CD1c-positive myeloid dendritic cell (primary cell): Measurements from ENCODE around the gene SLC35G3.
A peak's percentile ranks its signal among the peaks of the same experiment; 100 is the strongest.
"Not testable (repeated sequence)": the region's sequence is repeated elsewhere in the genome, so short reads cannot be mapped to it uniquely, and the experiment has no call there.

Experiments used
- DNase-seq: peaks from one replicate; pipeline ENCODE4 v3.0.0-alpha.2; 2016; ENCODE audit errors: extremely low spot score

The SLC35G3 gene

DNA sequence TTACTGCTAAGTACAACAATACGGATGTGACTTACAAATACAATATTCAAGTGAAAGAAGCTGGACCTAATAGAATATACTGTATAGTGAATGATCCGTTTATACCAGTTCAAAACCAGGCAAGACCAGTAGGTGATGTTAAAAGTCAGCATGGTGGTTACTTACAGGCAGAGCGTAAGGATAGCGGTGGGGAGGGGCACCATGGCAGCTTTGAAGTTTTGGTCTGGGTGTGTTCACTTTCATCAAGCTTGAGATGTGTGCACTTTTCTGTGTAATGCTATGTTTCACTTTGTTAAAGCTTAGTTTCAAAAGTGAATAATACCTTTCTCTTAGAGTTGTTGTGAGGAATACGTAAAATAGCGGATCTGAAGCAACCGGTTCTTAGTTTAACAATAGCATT lies 16.5 kb upstream of the SLC35G3 start:
- DNase-seq, result no peak

DNA sequence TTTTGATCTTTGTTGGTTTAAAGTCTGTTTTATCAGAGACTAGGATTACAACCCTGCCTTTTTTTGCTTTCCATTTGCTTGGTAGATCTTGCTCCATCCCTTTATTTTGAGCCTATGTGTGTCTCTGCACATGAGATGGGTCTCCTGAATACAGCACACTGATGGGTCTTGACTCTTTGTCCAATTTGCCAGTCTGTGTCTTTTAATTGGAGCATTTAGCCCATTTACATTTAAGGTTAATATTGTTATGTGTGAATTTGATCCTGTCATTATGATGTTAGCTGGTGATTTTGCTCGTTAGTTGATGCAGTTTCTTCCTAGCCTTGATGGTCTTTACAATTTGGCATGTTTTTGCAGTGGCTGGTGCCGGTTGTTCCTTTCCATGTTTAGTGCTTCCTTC lies 8.4 kb upstream of the SLC35G3 start:
- not testable (repeated sequence) for DNase-seq

DNA sequence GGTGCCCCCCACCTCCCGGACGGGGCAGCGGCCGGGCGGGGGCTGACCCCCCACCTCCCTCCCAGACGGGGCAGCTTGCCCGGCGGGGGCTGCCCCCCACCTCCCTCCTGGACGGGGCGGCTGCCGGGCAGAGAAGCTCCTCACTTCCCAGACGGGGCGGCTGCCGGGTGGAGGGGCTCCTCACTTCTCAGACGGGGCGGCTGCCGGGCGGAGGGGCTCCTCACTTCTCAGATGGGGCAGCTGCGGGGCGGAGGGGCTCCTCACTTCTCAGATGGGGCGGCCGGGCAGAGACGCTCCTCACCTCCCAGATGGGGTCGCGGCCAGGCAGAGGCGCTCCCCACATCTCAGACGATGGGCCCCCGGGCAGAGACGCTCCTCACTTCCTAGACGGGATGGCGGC lies 869 bp upstream of the SLC35G3 start:
- not testable (repeated sequence) for DNase-seq

DNA sequence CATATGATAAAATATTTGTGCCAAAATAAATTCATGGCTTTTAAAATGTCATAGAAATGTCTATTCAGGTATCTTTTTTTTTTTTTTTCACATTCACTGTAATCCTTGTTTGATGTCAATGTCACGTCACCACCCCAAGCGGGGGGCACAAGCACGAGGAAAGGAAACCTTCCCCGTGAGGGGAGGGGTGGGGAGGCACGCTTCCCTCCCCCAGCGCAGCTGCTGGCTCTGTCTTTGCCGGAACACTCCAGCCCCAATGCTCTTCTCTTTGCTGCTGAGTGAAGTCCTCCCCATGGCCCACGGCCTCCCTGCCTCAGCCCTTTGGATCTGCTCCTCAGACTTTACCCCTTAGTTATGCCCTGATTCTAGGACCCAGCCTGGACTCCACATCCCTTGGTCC lies 1.5 kb downstream of the SLC35G3 start:
- no peak for DNase-seq

DNA sequence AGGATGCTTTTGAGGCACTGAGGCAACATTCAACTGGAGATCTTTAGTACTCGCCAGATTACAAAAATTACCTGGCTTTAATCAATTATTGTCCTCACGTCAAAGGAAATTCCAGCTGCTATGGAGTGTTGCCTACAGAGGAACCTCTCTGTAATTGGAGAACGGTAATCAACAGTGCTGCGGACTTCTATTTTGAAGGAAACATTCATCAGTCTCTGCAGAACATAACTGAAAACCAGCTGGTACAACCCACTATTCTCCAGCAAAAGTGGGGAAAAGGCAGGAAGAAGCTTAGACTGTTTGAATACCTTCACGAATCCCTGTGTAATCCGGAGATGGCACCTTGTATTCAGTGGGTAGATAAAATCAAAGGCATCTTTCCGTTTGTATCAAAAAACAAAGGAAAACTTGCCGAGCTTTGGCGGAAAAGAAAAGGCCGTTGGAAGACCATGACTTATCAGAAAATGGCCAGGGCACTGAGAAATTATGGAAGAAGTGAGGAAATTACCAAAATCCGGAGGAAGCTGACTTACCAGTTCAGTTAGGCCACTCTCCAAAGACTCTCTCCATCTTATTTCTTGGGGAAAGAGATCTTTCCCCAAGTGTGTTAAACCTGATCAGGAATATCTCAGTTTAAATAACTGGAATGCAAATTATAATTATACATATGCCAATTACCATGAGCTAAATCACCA lies 3.0 kb downstream of the SLC35G3 start:
- no peak for DNase-seq

DNA sequence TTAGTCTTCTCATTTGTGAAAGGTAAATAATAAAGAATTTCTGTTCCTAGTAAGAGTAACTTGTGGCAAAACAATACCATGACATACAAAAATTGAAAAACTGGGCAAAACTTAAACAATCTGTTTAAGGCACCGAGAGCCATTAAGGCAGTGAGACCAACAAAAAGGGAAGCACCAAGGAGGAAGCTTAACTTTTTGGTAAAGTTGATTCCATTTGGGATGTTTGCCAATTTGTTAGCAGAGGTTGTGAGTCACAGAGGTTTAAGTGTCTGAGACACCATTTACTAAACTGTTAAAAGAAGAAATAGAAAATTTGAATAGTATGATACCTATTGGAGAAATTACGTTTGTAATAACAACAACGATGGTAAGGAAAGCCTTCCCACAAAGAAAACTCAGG lies 4.9 kb downstream of the SLC35G3 start:
- peak; percentile 87 for DNase-seq

DNA sequence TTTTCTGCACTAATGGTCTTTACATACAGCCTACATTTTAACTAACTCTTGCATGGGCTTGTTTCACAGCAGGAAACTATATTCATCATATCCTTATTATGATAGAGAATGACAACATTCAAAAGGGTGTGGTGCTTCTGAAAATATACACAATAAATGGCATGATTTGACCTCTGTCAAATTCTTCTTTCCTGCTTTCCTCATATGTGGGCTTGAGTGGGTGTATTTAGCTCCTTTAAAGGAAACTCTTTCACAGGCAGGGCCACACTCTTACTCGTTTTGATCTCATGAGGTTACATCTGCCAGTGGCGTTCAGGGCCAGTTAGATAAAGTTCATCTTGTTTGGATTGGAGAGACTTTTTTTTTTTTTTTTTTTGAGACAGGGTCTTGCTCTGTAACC lies 6.1 kb downstream of the SLC35G3 start:
- peak; percentile 66 for DNase-seq

DNA sequence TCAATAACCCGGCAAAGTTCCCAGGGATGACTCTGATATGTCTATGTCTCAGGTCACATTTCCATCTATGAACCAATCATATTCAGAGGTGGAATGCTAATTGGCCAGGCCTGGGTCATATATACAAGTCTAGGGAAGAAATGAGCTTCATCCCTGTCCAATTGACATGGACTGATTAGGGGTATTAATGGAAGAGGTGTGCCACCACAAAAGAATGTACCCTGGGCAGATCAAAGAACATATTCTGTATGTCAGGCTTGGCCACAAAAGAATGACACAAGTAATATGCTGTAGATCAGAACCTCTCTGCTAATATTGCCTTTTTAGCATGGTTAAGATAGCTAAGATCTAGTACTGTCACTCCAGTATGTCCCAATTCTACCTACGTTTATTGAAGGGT lies 6.7 kb downstream of the SLC35G3 start:
- DNase-seq, result no peak

DNA sequence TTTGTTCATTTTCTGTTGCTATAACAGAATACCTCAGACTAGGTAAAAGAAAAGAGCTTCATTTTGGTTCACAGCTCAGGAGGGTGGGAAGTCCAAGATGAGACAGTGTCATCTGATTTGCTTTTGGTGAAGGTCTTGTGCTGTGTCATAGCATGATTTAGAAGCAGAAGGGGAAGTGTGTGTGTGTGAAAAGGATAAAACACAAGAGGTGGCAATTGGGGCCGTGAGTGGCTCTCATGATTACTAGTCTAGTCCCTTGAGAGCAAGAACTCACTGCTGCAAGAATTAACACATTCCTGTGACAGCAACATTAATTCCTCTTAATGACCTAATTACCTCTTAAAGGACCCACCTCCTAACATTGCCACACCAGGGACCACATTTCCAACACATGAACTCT lies 8.3 kb downstream of the SLC35G3 start:
- peak; percentile 72 for DNase-seq

DNA sequence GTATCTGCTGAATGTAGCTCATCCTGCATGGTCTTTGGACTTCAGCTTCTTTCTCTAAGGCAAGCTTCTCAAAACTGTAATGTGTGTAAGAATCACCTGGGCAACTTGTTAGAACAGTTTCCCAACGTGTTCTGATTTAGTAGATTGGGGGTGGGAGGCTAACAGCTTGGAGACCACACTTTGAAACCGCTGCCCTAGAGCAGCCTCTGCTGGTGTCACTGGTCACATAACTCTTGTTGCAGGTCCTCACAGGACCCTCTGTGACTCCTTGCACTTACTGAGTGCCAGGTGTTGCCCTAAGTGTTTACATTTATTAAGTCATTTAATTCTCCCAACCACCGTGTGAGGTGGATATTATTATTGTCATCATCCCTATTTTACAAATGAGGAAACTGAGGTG lies 9.9 kb downstream of the SLC35G3 start:
- DNase-seq, result no peak

DNA sequence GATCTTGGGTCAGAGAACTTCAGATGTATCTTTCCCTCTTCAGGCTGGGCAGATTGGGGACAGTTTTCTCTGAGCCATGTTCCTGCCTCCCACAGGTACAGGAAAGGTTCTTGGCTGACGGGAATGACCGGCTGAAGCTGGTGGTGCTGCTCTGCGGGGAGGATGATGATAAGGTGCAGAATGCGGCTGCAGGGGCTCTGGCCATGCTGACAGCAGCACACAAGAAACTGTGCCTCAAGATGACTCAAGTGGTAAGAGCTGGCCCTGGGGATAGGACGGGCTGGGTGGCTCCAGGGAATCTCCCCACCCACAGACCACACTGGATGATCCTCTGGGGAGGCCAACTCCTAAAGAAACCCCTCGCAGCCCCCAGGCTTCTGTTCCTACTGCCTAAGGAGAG lies 10.9 kb downstream of the SLC35G3 start:
- no peak for DNase-seq

DNA sequence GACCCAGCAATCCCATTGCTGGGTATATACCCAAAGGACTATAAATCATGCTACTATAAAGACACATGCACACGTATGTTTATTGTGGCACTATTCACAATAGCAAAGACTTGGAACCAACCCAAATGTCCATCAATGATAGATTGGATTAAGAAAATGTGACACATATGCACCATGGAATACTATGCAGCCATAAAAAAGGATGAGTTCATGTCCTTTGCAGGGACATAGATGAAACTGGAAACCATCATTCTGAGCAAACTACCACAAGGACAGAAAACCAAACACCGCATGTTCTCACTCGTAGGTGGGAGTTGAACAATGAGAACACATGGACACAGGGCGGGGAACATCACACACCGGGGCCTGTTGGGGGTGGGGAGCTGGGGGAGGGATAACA lies 14.8 kb downstream of the SLC35G3 start:
- DNase-seq, result not testable (repeated sequence)

DNA sequence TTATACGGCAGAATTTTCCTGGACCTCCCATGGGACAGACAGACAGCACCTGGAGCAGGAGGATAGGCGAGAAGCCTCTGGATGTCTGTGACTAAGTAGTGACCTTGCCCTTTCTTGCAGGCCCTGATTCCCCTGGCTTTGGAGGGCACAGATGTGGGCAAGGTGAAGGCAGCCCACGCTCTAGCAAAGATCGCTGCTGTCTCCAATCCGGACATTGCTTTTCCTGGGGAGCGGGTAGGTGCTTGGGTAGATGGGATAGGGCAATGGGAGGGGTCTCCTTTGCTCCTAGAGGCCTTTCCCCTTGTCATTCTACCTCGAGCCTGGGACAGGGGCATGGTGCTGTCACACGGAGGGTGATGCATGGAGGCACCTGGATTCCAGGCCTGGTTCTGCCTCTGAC lies 17.3 kb downstream of the SLC35G3 start:
- no peak for DNase-seq

DNA sequence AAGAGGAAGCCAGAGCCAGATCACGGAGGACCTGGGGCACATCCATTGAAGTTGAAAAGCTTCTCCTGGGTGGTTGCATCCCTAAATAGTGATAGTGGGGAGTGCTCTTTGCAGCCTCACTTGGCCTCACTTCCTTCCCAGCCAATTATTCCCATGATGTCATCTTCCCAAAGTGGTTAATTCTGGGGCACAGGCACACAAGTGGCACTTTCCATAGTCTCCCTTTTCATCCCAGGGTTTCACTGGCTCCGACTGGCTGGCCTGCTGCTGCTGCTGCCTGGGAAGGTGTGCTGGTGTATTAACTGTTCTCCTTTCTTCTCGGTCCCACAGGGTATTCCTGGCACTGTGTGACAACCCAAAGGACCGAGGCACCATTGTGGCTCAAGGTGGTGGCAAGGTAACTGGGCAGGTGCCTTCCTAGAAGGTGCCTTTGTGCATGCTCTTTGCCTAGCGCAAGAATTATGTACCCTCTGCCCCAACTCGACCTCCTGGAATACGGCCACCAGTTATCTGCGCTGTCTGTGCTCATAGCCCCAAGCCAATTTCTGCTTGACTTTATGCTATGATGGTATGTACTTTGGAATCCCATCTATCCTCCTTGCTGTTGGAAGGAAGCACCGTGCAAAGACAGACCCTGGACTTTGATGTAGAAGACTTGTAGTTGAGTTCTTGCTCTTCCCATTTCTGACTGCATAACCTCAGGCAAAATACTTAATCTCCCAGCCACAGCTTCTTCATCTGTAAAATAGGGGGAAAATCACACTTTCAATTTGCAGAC lies 18.4 kb downstream of the SLC35G3 start:
- no peak for DNase-seq

DNA sequence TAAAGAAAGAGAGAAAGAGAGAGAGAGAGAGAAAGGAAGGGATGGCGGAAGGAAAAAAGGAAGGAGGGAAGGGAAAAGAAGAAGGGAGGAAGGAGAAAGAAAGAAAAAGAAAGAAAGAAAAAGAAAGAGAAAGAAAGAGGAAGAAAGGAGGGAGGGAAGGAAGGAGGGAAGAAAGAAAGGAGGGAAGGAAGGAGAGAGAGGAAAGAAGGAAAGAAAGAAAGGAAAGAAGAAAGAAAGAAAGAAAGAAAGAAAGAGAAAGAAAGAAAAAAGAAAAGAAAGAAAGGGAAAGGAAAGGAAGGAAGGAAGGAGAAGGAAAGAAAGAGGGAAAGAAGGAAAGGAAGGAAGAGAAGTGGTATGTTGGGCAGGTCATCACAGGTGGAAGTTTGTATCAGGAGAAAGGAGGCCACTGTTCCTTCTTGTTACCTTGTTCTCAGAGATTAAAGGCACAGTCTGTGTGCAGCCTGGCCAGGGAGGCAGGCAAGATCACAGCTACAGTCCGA lies 19.3 kb downstream of the SLC35G3 start:
- DNase-seq, result no peak

DNA sequence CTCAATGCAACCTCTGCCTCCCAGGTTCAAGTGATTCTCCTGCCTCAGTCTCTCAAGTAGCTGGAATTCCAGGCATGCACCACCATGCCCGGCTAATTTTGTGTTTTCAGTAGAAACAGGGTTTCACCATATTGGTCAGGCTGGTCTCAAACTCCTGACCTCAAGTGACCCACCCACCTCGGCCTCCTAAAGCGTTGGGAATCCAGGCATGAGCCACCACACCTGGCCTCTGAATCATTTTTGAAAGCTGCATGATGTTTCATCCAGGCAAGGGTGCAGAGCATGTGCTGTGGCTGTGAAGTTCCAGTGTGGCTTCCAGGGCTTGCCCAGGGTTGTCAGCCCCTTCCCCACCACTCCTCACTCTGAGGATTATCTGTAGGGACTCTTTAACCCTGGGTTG lies 21.9 kb downstream of the SLC35G3 start:
- DNase-seq, result not testable (repeated sequence)

DNA sequence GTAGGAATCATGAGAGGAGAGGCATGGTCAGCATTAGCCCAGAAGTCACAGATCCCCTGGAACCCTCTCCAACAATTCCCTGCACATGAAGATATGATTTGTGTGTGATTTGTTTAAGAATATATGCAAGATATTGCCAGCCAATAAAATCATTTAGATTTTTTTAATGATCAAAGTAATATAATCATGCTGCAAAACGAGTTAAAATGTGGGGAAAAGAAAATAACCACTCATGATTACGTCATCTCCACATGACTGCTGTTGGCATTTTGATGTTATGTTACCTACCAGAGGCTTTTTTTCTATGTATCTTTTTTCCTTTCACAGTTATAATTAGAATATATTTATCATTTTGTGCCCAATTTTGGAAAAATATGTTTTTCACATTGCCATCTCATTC lies 22.4 kb downstream of the SLC35G3 start:
- DNase-seq, result no peak

DNA sequence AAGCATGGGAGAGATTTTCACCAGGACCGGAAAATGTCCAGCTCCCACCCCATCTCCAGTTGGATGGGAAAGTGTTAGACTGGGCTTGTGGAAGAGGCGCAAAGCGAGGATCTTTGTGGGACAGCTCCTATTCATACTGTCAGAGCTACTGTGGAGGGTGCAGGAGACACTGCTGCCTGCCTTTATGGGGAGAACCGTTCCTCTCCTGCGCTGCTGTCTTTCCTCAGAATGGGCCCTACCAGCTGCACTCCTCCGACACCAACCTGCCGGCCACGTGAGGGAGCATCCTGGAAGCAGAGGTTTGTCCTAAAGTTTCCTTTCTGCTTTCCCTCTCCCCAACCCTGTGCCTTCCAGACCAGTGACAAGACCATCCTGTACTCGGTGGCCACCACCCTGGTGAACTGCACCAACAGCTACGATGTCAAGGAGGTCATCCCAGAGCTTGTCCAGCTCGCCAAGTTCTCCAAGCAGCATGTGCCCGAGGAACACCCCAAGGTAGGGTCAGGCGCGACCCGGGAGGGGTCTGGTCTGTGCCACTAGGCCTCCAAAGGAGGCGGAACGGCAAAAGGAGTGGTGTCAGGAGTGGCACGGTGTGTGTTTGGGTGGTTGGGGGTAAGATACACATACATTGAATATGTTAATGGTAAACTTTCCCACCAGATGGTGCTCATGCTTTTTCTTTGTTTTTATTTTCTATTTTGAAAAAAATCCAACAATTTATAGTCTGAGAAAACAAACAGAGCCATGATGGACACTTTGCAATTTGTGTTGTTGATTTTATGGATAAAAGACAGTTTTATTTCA lies 23.0 kb downstream of the SLC35G3 start:
- peak; percentile 50 for DNase-seq

DNA sequence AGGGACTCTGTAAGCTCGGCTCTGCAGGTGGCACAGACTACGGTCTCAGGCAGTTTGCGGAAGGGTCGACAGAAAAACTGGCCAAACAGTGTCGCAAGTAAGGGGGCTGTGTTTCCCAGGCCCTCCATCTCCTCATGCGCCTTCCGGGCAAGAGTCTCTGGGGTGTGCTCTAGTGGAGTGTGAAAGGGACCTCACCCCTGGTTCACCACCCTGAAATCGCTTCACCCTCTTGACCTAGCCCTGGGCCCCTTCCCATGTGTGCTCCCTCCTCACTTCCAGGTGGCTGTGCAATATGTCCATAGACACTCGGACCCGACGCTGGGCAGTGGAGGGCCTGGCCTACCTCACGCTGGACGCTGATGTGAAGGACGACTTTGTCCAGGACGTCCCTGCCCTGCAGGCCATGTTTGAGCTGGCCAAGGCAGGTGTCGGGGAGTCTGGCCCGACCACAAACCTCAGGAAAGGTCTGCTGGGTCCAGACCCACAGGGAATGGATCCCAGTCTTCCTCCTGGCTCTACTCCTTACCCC lies 24.3 kb downstream of the SLC35G3 start:
- no peak for DNase-seq

DNA sequence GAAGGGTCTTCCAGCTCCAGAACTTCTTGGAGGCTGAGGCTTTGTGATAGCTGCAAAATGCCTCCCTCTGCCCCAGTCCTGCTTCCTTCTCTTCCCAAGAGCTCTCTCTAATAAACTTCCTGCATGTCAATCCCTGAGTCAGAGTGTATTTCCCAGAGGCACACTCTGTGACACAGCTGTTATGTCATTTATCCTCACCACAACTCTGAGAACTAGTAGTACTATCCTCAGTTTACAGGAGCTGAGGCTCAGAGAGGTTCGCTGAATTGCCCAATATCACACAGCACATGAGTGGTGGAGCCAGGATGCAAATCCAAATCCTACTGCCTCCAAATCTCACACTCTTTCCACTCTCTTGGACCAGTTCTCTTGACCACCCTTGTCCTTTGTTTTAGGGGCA lies 26.5 kb downstream of the SLC35G3 start:
- DNase-seq, result no peak

DNA sequence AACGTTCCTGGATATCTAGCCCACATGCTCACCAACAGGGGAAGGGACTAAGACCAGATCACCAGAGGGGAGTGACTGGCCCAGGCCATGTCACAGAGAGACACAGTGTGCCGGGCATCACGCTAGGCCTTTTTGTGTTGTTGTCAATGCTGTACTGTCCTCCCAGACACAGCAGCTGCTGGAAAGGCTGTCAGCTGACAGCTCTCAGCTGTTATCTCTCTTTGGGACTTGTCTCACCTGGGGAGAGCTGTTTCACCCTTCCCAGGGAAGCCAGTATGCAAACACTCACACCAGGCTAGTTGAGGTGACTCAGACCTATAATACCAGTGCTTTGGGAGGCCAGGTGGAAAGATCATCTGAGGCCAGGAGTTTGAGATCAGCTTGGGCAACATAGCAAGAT lies 27.1 kb downstream of the SLC35G3 start:
- DNase-seq, result no peak

DNA sequence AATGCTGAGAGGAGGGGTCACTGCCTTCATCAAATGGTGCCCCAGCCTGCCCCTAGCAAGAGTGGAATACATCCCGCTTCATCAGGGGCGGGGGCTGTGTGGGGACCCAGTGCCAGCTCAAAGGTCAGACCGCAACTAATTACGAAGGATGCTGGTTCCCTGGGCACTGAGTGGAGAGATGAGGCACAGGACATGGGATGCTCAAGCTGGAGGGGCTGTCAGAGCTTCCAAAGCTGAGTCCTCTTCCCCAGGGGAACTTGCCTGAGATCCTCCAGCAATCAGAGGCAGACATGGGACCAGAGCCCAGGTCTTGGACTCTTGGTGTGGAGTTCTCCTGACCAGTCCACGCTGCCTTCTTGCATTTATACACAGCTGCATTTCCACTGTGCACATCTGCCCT lies 27.7 kb downstream of the SLC35G3 start:
- no peak for DNase-seq
